ENCODE data around the gene KRTAP19-5. TPM values are rescaled to one million over a fixed set of nuclear protein-coding genes. Genes with fewer than 3 reads are reported as not detected.

KRTAP19-5 gene
- total RNA-seq, result not detected in 2 replicates

GRCh38 chr21:30502041-30502440, at the start of gene KRTAP19-5:
KRTAP19-5 (minus strand) TSS chr21:30502141; CDS start chr21:30502090, 51 bp downstream.

GRCh38 chr21:30541764-30542163, 39.8 kb upstream of the KRTAP19-5 start, which contains the start of gene KRTAP19-6:
KRTAP19-6 (minus strand) TSS chr21:30541864; CDS start chr21:30541833, 31 bp downstream.

GRCh38 chr21:30497065-30497464, 4.9 kb downstream of the KRTAP19-5 start, which contains the start of gene KRTAP19-4:
KRTAP19-4 (minus strand) TSS chr21:30497165; CDS start chr21:30497110, 55 bp downstream.

GRCh38 chr21:30491963-30492428, 9.9 kb downstream of the KRTAP19-5 start, which contains the start of gene KRTAP19-3:
KRTAP19-3 (minus strand) TSS chr21:30492013; CDS start chr21:30491957, 56 bp downstream.

GRCh38 chr21:30487336-30487735, 14.6 kb downstream of the KRTAP19-5 start, which contains the start of gene KRTAP19-2:
KRTAP19-2 (minus strand) TSS chr21:30487436; CDS start chr21:30487348, 88 bp downstream.

GRCh38 chr21:30480145-30480544, 21.8 kb downstream of the KRTAP19-5 start, which contains the start of gene KRTAP19-1:
KRTAP19-1 (minus strand) TSS chr21:30480367; CDS start chr21:30480317, 50 bp downstream.

Other genes with a start within 250 kb of the KRTAP19-5 start
- not detected in 2 replicates for gene KRTAP24-1, start 219.2 kb downstream of the KRTAP19-5 start, total RNA-seq
- not detected in 2 replicates for gene KRTAP25-1, start 212.6 kb downstream of the KRTAP19-5 start, total RNA-seq
- gene KRTAP26-1, start 181.8 kb downstream of the KRTAP19-5 start, total RNA-seq, result not detected in 2 replicates
- gene KRTAP27-1, start 164.4 kb downstream of the KRTAP19-5 start, total RNA-seq, result not detected in 2 replicates
- not detected in 2 replicates for gene KRTAP23-1, start 153.5 kb downstream of the KRTAP19-5 start, total RNA-seq
- gene KRTAP13-2, start 129.9 kb downstream of the KRTAP19-5 start, total RNA-seq, result not detected in 2 replicates
- gene KRTAP13-1, start 106.1 kb downstream of the KRTAP19-5 start, total RNA-seq, result not detected in 2 replicates
- not detected in 2 replicates for gene KRTAP13-3, start 76.2 kb downstream of the KRTAP19-5 start, total RNA-seq
- gene KRTAP13-4, start 71.9 kb downstream of the KRTAP19-5 start, total RNA-seq, result not detected in 2 replicates
- not detected in 2 replicates for gene KRTAP15-1, start 61.9 kb downstream of the KRTAP19-5 start, total RNA-seq
- gene KRTAP19-1, start 21.8 kb downstream of the KRTAP19-5 start, total RNA-seq, result not detected in 2 replicates
- not detected in 2 replicates for gene KRTAP19-2, start 14.7 kb downstream of the KRTAP19-5 start, total RNA-seq
- not detected in 2 replicates for gene KRTAP19-3, start 10.1 kb downstream of the KRTAP19-5 start, total RNA-seq
- gene KRTAP19-4, start 5.0 kb downstream of the KRTAP19-5 start, total RNA-seq, result not detected in 2 replicates
- gene KRTAP19-6, start 39.7 kb upstream of the KRTAP19-5 start, total RNA-seq, result not detected in 2 replicates
- not detected in 2 replicates for gene KRTAP19-7, start 59.2 kb upstream of the KRTAP19-5 start, total RNA-seq
- gene KRTAP22-2, start 88.3 kb upstream of the KRTAP19-5 start, total RNA-seq, result not detected in 2 replicates
- not detected in 2 replicates for gene KRTAP6-3, start 90.3 kb upstream of the KRTAP19-5 start, total RNA-seq
- gene KRTAP6-2, start 96.8 kb upstream of the KRTAP19-5 start, total RNA-seq, result not detected in 2 replicates
- gene KRTAP22-1, start 98.9 kb upstream of the KRTAP19-5 start, total RNA-seq, result not detected in 2 replicates
- not detected in 2 replicates for gene KRTAP6-1, start 111.8 kb upstream of the KRTAP19-5 start, total RNA-seq
- not detected in 2 replicates for gene KRTAP20-1, start 114.3 kb upstream of the KRTAP19-5 start, total RNA-seq
- not detected in 2 replicates for gene KRTAP20-4, start 118.5 kb upstream of the KRTAP19-5 start, total RNA-seq
- not detected in 2 replicates for gene KRTAP20-2, start 133.1 kb upstream of the KRTAP19-5 start, total RNA-seq
- not detected in 2 replicates for gene KRTAP20-3, start 140.7 kb upstream of the KRTAP19-5 start, total RNA-seq
- gene KRTAP21-3, start 216.6 kb upstream of the KRTAP19-5 start, total RNA-seq, result not detected in 2 replicates
- not detected in 2 replicates for gene KRTAP21-2, start 245.1 kb upstream of the KRTAP19-5 start, total RNA-seq

All from regular cardiac myocyte (primary cell).